GM12891 (cell line): ENCODE results near the gene SIK2.

ENCODE experiments used
- DNase-seq: peaks from one replicate; pipeline ENCODE4 v3.0.0; 2011; ENCODE audit warnings: low spot score; ENCODE audit not compliant: insufficient read length
- FAIRE-seq: peaks from 2 replicates; lab custom pipeline; 2011; peaks lifted over from hg19 to GRCh38; lab: Jason Lieb, UNC
- PAX5 ChIP-seq: IDR thresholded peaks from 2 replicates; pipeline ENCODE4 v1.6.1; 2011; ENCODE audit warnings: low read length, moderate library complexity, mild to moderate bottlenecking; ENCODE audit not compliant: insufficient read depth, severe bottlenecking
- POLR2A ChIP-seq: IDR thresholded peaks from 2 replicates; pipeline ENCODE4 v1.6.1; 2011; ENCODE audit warnings: low read depth, low read length, control low read depth
- POLR2AphosphoS5 ChIP-seq: IDR thresholded peaks from 2 replicates; pipeline ENCODE4 v1.6.1; 2011; ENCODE audit warnings: low read depth, low read length, control low read depth
- POU2F2 ChIP-seq: IDR thresholded peaks from 2 replicates; pipeline ENCODE4 v1.6.1; 2011; ENCODE audit warnings: low read depth, mild to moderate bottlenecking, control low read depth, low read length, moderate library complexity
- SPI1 ChIP-seq: IDR thresholded peaks from 2 replicates; pipeline ENCODE4 v1.6.1; 2011; ENCODE audit warnings: low read depth, low read length, control low read depth
- TAF1 ChIP-seq: IDR thresholded peaks from 2 replicates; pipeline ENCODE4 v1.6.1; 2011; ENCODE audit warnings: low read depth, low read length, control low read depth

Gene SIK2

DNA sequence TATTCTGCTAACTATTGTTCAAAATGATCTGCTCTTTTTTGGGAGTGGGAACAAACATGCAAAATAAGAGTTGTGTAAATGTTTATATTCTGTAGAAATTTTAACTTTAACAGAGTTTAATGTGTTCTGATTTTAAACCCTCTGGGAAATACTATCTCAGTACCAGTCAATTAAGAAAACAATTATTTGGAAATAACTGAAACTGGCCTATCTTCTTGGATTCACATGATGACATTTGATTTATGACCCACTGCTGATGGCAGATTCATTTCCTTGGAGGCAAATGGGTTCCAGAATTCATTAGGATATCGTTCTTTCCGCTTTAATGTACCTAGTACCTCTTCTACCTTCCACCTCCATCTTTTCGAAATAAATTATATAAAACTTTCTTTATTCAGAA is 5.5 kb downstream of the SIK2 start:
- DNase-seq (no peak), FAIRE-seq (no peak)
- TF ChIP-seq PAX5 = no peak

DNA sequence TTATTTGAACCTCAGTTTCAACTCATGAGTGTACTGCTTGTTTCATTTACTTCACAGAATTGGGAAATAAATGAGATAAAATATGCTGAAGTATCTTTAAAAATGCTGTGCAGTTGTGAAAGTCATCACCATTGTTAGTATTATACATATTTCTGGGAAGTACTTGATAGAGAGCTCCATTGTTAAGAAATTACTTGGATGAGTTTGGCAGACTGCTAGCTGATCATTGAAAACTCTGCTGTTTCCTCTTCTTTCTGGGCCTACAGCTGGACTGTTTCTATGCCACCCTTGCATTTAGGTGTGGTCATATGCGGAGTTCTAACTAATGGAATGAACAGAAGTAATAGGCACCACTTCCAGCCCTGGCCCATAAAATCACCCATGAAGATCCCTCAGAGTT is 10.0 kb downstream of the SIK2 start:
- TF ChIP-seq SPI1 (no peak), TAF1 (no peak), POLR2AphosphoS5 (no peak), POLR2A (no peak), POU2F2 (no peak), PAX5 (no peak)
- DNase-seq = no peak
- no peak for FAIRE-seq

DNA sequence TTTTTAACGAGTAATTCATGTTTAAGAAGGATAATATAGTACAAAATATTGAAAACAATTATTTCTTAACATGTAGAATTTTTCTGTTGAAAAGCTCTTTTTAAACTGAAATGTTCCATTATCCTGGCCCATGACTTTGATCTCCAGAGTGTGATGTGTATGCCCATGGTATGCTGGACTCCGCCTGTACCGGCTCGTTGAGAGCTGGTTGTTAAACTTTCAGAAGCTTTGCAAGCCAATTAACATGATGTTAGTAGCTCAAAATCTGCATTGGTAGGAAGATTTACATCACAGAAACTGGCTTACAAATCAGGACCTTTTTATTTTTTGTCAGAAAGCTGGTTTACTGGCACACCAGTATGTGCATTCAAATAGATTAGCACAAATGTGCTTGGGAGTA is 15.0 kb downstream of the SIK2 start:
- no peak for DNase-seq
- FAIRE-seq = no peak
- TF ChIP-seq POU2F2 (no peak), PAX5 (no peak), POLR2AphosphoS5 (no peak), SPI1 (no peak), TAF1 (no peak), POLR2A (no peak)

DNA sequence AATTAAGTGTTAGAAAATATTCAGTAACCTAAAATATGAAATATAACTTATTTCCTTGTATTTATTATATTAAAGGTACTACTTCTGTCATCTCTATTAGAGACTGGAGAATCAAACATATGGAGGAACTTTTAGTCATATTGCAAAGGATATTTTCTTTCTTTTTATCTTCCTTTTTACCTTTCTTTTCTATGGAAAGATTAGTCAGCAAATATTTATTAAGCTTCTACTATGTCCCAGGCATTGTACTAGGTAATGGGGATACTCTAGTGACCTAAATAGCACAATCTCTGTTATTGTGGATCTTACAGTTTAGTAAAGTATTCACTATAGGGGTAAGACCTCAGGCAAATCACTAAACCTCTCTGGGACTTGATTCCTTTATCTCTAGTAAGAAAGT is 18.3 kb downstream of the SIK2 start:
- no peak for FAIRE-seq
- DNase-seq = no peak
- TF ChIP-seq PAX5 = no peak
- no peak for TF ChIP-seq POLR2AphosphoS5
- no peak for TF ChIP-seq POLR2A
- no peak for TF ChIP-seq POU2F2
- TF ChIP-seq TAF1 = no peak
- no peak for TF ChIP-seq SPI1

DNA sequence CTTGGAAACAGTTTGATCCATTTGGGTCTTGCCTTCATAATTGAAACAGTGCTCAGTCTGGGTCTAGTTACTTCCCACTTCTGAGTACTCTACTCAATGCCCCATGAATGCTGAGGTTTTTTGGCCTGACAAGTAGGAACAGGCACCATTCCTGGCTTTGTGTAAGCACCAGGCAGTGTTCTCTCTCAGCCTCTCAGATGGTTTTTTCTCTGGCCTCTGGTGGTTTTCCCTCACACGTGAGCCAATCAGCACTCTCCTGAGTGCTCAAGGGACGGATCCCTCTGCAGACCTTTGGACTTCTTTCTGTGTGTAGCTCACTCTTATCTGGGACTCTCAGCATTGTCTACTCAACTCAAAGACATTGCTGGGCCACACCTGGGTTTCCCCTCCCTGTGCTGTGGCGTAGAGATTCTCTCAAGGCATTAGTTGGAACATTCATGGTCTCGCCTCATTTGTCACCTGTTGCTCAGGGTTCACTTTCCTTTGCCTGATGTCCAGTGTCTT is 21.3 kb downstream of the SIK2 start:
- FAIRE-seq = no peak
- no peak for TF ChIP-seq POU2F2
- no peak for TF ChIP-seq POLR2AphosphoS5
- no peak for TF ChIP-seq PAX5
- no peak for TF ChIP-seq TAF1
- no peak for TF ChIP-seq SPI1
- no peak for TF ChIP-seq POLR2A
- no peak for DNase-seq

DNA sequence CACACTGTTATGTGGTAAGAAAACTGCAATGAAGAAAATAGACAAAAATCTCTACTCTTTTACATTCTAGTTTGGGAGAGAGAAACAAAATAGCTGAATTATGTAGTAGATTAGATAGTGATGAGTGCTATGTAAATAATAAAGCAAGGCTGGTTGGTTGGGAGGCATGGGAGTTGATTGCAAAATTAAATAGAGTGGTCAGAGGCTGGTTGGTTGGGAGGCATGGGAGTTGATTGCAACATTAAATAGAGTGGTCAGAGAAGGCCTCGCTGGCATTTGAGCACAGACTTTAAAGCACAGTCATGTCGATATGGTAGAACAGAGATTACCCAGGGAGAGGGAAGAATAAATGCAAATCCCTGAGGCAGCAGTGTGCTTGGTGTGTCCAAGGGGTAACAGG is 22.4 kb downstream of the SIK2 start:
- TF ChIP-seq POU2F2 = no peak
- TF ChIP-seq SPI1 = no peak
- no peak for TF ChIP-seq TAF1
- no peak for TF ChIP-seq POLR2A
- TF ChIP-seq PAX5 = no peak
- TF ChIP-seq POLR2AphosphoS5 = no peak
- FAIRE-seq (no peak), DNase-seq (no peak)

DNA sequence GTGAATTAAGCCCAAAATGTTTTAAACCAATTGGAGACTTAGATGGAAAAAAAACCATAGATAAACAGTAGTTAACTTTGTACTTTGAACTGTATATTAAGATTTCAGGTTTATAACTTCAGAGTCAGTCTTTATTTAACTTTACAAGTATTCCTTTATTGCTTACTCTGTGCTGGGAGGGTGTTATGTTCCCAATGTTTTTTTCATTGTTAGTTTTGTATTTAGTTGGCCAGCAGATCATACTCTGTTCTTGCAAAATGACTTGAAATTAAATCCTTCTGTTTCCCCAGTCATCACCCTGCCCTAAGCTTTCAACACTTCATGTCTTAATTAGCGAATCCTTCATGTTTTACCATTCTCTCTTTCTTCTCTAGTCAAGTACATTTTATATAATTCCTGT is 25.3 kb downstream of the SIK2 start:
- TF ChIP-seq SPI1 (no peak), PAX5 (no peak), POU2F2 (no peak), POLR2A (no peak), POLR2AphosphoS5 (no peak), TAF1 (no peak)
- DNase-seq = no peak
- FAIRE-seq = no peak

DNA sequence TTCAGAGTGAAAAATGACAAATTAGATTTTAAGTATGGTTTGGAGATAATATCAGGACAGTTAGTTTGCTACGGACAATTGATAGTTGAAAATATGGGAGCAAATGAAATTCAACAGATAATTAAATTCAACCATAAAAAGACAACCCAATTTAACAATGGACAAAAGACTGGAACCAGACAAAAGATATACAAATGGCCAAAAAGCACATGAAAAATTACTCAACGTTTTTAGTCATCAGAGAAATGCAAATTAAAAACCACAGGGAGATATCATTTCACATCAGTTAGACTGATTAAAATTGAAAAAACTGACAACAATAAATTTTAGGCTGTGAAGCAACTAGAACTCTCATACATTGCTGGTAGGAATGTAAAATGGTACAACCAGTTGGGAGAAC is 27.2 kb downstream of the SIK2 start:
- no peak for TF ChIP-seq POLR2A
- TF ChIP-seq POLR2AphosphoS5 = no peak
- TF ChIP-seq PAX5 = no peak
- no peak for TF ChIP-seq POU2F2
- DNase-seq = no peak
- no peak for FAIRE-seq

DNA sequence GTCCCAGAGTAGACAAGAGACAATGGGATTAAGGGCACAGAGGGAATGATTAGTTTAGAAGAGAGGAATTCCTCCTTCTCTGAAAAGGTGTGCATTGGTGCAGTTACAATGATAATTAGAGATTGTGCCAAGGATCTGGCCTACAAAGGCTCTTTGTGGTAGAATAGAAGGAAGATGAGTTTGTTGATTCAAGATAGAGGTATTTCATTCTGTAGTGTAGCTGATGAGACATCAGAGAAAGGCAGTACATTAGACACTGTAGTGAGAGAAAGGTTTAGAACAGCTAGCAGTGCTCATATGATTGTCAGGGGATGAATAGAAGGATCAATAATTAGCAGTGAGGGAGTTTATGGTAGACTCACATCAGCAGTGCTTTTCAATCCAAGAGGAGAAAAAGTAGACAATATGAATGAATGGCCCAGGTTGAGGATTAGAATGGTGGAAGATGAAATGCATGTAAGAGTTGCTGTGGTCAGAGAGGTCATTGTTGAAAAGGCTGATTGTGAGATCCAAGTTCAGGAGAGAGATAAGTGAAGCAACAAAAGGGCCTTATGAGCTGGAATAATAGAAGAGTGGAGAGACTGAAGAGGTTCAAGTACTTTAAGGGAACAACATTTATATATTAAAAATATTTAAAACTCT is 28.9 kb downstream of the SIK2 start:
- DNase-seq (no peak), FAIRE-seq (peak; percentile 69)
- no peak for TF ChIP-seq SPI1
- TF ChIP-seq POLR2AphosphoS5 = no peak
- no peak for TF ChIP-seq PAX5

DNA sequence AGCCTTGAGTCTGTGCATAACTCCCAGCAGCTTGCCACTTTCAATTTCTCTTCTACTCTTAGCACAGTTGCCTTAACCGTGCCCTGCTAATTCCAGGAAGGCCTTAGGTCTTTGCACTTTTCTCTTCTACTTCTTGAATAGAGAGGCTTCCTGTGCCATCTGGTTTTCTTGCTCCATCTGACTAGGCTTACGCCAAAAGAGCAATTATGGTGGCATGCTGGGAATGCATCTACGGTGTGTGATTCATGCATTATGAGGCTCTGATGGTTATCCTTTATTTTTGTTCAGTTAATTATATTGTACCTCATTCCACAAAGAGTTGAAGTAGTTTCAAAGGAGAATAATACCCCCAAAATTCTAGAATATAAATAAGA is 29.4 kb downstream of the SIK2 start:
- TF ChIP-seq POLR2A = no peak
- no peak for TF ChIP-seq POU2F2
- TF ChIP-seq SPI1 = no peak
- no peak for TF ChIP-seq TAF1
- TF ChIP-seq POLR2AphosphoS5 = no peak
- TF ChIP-seq PAX5 = no peak
- DNase-seq (no peak), FAIRE-seq (no peak)
